GM12878 (cell line): ENCODE data around the gene NACA. TPM values are rescaled to one million over a fixed set of nuclear protein-coding genes. Genes with fewer than 3 reads are reported as not detected.

ENCODE experiments used
- BMI1 ChIP-seq: fragments of 450-650 bp; IDR thresholded peaks from 2 replicates; pipeline ENCODE4 v1.6.1; 2016; ENCODE audit warnings: mild to moderate bottlenecking, moderate library complexity, borderline replicate concordance
- CUX1 ChIP-seq: IDR thresholded peaks from 2 replicates; pipeline ENCODE4 v1.6.1; 2012; ENCODE audit warnings: improper control_type of control experiment, low read depth, low read length; ENCODE audit not compliant: insufficient replicate concordance
- E2F8 ChIP-seq: fragments of 450-650 bp; IDR thresholded peaks from 2 replicates; pipeline ENCODE4 v1.6.1; 2018; ENCODE audit warnings: mild to moderate bottlenecking, low read depth, moderate library complexity; ENCODE audit not compliant: partially characterized antibody
- GATAD2B ChIP-seq: fragments of 450-650 bp; conservative IDR thresholded peaks from 2 replicates; pipeline ENCODE4 v1.6.1; 2017; ENCODE audit warnings: low read depth, mild to moderate bottlenecking, moderate library complexity
- IRF3 ChIP-seq: fragments of 450-650 bp; IDR thresholded peaks from 2 replicates; pipeline ENCODE4 v1.6.1; 2014; ENCODE audit warnings: mild to moderate bottlenecking
- IRF5 ChIP-seq: fragments of 450-650 bp; IDR thresholded peaks from 2 replicates; pipeline ENCODE4 v1.6.1; 2017; ENCODE audit warnings: borderline replicate concordance
- NFYA ChIP-seq: IDR thresholded peaks from 2 replicates; pipeline ENCODE4 v1.6.1; 2011; ENCODE audit warnings: low read depth, mild to moderate bottlenecking, low read length, improper control_type of control experiment, borderline replicate concordance
- PAX5 ChIP-seq: IDR thresholded peaks from 2 replicates; pipeline ENCODE4 v1.6.1; 2011; ENCODE audit warnings: low read depth, low read length, borderline replicate concordance
- RUNX3 ChIP-seq: IDR thresholded peaks from 2 replicates; pipeline ENCODE4 v1.6.1; 2012; ENCODE audit warnings: low read length, inconsistent platforms
- ZBTB4 ChIP-seq: fragments of 450-650 bp; formaldehyde crosslinking; IDR thresholded peaks from 2 replicates; pipeline ENCODE4 v1.4.0; 2022; ENCODE audit warnings: mild to moderate bottlenecking, moderate library complexity
- ZBTB40 ChIP-seq: fragments of 450-650 bp; IDR thresholded peaks from 2 replicates; pipeline ENCODE4 v1.6.1; 2016; ENCODE audit warnings: mild to moderate bottlenecking, moderate library complexity, borderline replicate concordance
- polyA plus RNA-seq, 11 experiments: library from polyadenylated mRNA; depleted of rRNA in 4 of 11; unstranded in 6 of 11; stranded (reverse) in 5 of 11; fragments of >200 nt; fragmentation: Nextera tagmentation in 4 of 11; fragmentation: Illumina TruSeq in 1 of 11; extraction: Ambion mirVana in 4 of 11; extraction: Trizol in 1 of 11; gene quantifications; 1 replicate in 1 of 11; 2 replicates in 10 of 11; pipeline versions ENCODE4 v1.2.1 to v1.2.3, GENCODE V29; 2011 to 2016; ENCODE audit warnings: inconsistent platforms in 2 of 11, missing spikeins in 2 of 11, low read depth in 1 of 11
- total RNA-seq, 4 experiments: library from RNA; depleted of rRNA in 3 of 4; stranded (reverse); fragments of >200 nt in 3 of 4; fragmentation: Illumina TruSeq in 1 of 4; extraction: Trizol in 1 of 4; gene quantifications; 2 replicates each; pipeline versions ENCODE4 v1.2.1 to v1.2.3, GENCODE V29; 2013 to 2021

NACA gene
- total and polyA plus RNA-seq, 10 of the 15 experiments (the other 5 are each of a cell fraction or from before 2014, with no cell fraction given) = 1,181 to 2,782 (median 1,905) TPM

- TF ChIP-seq IRF5 (no peak), ZBTB40 (no peak), NFYA (no peak), RUNX3 (no peak), E2F8 (no peak), PAX5 (no peak), CUX1 (no peak), GATAD2B (no peak), BMI1 (no peak), IRF3 (no peak), ZBTB4 (CRISPR knock-in tag) (no peak)
Observed at GRCh38 chr12:56725723-56726102, 614 bp upstream of the NACA start (continued).
